HG02852 (cell line): ENCODE measurements around the gene POMGNT2.
"Not testable (repeated sequence)": the region's sequence is repeated elsewhere in the genome, so short reads cannot be mapped to it uniquely, and the experiment has no call there.

Experiments
- ATAC-seq: cut with Tn5 transposase; IDR thresholded peaks from one replicate; pipeline ENCODE4 v1.9.1; 2021; ENCODE audit warnings: mild to moderate bottlenecking, moderate library complexity; ENCODE audit not compliant: unreplicated experiment

Gene POMGNT2

DNA sequence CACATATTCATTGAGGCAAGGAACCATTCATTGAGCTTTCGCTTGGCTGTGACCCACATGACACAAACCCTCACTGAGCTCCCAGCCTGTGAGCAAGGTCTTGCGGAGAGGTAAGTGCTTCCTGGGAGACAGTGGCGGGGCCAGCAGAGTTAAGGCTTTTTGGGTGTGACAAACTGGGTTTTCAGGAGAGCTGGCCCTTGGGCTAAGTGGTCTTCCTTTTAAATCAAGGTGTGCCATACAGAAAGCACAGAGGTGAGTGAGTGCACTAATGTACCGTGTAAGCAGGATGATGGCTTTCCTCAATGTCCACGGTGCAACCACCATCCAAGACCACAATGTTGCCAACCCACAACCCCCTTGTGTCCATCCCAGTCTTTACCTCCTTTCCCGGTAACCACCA is 28.6 kb downstream of the POMGNT2 start:
- no peak for ATAC-seq

DNA sequence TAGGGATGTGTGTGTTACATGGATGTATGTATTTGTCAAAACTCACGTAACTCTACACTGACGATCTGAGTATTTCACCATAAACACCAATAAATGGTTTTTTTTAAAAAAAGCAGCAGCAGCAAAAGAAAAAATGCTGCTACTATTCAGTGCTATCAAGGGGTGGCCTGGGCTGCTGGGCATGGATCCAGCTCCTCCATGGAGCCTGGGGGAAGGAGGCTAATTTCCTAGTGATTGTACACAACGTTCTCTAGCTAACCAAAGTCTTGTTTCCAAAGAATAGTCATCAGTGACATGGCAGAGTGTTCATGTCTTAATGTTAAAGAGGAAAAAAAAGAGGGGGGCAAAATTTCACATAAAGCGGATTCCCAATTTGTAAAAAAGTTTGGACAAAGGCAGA is 29.0 kb downstream of the POMGNT2 start:
- no peak for ATAC-seq

DNA sequence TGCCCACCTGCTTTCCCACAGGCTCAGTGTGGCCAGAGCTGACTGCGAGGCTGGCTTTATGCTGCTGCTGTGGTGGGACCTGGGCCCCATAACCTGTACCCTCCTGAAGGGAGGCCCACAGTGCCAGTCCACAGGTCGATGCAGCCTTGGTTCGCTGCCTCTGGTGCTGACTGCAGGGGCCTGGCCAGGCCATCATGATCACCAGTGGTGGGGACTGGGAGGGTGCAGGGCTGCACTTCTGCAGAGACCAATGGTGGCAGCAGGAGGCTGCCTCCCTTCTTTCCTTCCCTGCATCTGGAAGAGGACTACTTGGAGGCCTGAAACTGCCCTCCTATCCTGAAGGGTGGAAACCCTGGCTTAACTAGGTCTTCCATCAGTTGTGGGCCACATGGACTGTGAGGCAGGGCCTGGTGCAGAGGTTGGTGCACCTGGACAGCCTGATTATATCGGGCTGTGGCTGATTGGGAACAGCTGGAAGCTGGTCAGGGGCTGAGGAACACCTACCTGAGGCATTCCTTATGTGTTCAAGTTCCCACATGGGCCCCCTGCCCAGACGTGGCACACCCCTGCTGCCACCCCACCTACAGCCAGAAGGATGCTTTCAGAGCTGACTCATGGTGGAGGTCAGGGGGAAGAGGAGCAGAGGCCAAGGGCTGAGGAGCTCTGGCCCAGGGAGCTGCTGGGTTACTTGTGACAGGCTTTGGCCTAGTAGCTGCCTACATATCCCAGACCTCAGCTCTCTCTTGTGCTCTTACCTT is 29.8 kb downstream of the POMGNT2 start:
- no peak for ATAC-seq

DNA sequence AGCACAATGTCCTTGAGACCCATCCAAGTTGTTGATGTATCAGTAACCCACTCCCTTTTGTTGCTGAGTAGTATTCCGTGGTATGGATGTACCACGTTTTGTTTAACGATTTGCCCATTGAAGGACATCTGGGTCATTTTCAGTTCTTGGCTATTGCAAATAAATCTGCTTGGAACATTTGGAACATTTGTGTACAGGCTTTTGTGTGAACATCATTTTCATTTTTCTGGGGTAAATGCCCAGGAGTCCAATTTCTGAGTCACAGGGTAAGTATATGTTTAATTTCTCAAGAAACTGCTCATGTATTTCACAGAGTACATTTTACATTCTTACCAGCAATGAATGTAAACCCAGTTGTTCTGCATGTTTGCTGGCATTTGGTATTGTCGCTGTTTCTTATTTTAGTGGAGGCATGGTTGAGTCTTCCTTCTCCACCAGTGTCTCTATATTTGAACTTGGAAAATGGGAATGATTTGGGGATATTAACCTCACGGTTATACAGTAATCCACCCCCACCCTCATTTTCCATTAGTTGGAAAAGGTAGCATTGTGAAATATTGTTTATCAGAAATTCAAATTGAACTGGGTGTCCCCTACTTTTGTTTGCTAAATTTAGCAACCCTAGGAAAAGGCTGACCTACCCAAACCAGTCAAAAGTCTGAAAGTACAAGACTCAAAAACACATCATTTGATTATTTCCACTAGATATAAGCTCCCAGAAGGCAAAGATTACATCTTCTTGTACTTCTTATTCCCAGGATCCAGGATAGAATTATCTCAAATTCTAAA is 30.8 kb downstream of the POMGNT2 start:
- no peak for ATAC-seq

DNA sequence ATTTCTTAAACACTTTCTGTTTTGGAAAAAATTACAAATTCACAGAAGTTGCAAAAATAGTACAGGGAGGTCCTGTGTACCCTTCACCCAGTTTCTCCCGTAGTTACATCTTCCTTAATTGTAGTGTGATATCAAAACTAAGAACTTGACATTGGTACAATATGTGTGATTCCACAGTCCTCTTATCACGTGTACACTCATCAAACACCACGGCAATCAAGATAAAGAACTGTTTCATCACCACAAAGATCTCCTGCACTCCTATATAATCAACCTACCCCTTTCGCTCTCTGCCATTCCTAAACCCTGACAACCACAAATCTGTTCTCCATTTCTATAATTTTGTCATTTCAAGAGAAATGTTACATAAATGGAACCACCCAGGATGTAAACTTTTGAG is 31.4 kb downstream of the POMGNT2 start:
- ATAC-seq, result no peak

DNA sequence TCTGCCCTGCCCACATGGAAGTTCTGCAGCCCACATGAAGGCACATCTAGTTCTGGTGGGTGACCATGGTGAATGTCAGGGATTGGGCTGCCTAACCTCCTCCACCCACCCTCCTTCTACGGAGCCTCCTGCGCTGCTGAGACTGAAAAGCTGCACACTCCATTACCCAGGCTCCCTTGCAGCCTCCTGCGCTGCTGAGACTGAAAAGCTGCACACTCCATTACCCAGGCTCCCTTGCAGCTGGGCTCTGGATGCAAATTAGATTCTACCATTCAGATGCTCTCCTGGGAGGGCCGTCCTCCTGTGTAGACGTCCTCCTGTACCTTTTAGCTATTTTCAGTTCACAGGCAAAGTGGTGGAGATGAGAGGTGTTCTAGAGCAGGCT is 32.1 kb downstream of the POMGNT2 start:
- no peak for ATAC-seq

DNA sequence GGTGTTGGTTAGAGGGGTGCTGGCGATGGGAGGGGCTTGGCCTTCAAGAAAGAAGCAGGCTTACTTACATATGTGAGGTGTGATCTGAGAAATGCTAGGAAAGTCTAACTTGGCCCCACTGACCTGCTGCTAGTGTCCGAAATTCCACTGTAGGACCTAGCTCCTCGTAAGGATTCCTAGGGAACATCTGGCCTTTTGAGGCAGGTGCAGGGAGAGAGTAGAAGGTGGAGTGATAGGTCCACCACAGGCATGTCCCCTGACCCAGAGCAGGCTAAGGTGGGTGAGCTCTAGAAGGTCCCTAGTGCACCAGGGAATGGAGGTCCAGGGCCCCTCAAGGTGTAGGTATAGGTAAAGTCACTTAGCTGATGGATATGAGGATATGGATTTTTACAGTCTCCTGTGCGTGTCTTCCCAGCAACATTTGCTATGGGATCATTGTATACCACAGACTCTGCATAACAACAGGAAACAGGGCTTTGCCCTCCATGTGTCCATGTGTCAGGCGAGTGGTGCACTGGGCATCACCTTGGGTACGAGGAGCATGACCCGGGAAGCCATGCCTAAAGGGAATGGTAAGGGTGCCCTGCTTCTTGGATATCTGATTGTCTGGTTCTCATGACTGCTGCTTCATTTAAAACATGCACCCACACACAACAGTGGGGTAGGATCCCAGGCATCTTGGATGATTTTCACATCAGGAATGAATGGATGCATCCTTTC is 32.6 kb downstream of the POMGNT2 start:
- no peak for ATAC-seq

DNA sequence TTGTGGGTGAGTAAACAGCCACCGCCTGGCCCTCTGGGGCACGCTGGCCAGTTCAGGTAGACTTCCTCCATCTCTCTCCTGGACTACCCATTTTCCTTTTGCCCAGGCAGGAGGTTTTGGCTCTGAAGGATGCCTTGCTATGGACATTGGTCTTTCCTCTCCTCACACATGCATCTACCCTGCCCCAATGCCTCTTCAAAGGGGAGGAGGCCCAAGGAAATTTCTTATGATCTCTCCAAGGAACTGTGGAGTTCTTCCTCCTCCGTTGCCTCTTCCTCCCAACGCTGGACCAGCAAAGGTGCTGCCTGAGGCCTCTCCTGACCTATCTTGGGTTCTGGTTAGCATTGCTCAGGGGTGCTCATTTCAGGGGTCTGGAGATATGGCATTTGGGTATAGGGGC is 33.5 kb downstream of the POMGNT2 start:
- ATAC-seq, result no peak

DNA sequence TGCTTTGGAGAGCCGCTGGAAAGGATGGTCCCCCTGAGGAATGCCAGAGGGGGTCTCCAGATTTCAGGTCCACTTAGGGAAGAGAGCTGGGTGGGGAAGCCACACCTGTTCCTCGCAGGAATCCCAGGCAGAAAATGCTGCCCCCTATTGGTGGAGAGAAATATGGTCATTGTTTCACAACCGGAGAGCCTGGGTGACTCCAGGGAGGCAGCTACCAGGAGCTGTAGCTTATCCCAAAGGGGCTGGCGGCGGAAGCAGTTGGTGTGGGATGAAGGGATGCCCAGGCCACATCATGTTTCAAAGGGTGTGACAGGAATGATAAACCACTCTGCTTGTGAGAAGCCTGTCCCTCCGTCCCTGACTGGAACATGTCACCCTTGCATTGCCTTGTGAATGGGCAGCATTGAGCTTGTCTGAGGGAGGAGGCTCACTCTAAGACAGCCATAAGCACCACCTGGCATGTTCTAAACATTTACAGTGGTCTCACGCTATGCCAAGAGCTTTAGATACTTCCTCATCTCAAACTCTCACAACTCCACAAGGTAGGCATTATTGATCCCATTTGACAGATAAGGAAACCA is 34.5 kb downstream of the POMGNT2 start:
- no peak for ATAC-seq

DNA sequence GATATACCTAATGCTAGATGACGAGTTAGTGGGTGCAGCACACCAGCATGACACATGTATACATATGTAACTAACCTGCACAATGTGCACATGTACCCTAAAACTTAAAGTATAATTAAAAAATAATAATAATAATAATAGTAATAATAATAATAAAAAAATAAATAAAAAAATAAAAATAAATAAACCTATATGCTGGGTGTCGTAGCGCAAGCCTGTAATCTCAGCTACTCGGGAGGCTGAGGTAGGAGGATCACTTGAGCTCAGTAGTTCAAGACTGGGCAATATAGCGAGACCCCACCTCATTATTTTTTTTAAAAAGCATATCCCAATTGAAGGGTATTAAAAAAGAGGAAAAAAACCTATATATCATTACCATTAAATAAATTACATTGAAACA is 35.2 kb downstream of the POMGNT2 start:
- ATAC-seq, result not testable (repeated sequence)

DNA sequence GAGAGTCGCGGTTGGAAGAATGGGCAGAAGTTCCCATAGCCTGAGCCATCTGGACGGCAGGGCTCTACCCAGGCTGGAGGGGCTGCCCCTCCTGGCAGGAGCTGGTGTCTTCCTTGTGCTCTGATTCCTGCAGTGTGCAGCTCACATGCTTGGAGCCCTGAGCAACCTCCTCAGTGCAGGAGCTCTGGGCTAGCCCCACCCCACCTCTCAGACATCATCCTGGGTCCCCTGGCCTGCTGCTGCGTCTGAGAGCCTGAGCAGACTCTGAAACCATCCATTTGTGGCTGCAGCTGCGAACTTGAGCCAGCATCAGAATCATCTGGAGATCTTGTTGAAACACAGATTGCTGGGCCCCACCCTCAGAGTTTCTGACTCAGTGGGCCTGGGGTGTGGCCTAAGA is 42.8 kb downstream of the POMGNT2 start:
- no peak for ATAC-seq

DNA sequence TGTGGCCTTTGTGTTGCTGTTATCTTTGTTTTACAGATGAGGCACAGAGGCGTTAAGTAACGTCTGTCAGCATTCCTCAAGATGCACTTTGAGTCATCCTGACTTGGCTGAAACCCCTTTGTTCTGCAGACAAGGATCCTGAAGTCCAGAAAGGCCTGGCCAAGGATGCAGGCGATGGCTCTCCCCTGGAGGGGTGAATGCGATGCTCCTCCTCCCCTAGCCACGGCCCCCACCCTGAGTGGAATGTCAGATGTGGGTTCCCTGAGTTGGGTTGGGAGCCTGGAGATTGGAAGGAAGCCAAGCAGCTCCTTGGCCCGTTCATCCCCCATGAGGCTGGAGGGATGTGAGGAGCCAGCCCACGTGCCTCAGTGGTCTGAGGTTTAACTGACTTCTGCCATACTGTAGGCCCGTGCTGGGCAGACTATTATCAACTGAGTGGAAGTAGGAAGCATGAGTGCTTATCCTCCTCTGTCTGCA is 43.3 kb downstream of the POMGNT2 start:
- ATAC-seq, result no peak

DNA sequence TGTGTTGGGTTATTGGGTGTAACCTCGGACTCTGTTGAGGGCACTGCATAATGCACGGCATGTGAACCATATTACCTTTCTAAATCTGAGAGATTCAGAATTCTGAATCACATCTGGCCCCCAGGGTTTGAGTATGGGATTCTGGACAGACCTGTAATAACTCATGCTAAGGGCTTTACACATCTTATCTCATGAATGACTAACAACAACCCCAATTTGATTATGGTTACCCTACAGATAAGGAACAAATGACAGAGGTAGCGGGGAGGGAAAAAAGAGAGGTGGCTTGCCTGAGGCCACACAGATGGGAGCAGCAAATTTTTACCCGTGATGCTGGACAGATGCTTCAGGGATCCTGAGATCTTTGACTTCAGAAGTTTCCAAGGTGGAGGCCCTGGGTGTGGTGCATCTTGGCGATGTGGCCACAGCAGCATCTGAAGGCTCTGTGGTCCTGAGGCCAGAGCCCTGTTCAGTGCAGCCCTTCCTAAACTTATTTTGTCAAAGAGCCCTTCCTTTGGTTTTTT is 43.8 kb downstream of the POMGNT2 start:
- no peak for ATAC-seq

DNA sequence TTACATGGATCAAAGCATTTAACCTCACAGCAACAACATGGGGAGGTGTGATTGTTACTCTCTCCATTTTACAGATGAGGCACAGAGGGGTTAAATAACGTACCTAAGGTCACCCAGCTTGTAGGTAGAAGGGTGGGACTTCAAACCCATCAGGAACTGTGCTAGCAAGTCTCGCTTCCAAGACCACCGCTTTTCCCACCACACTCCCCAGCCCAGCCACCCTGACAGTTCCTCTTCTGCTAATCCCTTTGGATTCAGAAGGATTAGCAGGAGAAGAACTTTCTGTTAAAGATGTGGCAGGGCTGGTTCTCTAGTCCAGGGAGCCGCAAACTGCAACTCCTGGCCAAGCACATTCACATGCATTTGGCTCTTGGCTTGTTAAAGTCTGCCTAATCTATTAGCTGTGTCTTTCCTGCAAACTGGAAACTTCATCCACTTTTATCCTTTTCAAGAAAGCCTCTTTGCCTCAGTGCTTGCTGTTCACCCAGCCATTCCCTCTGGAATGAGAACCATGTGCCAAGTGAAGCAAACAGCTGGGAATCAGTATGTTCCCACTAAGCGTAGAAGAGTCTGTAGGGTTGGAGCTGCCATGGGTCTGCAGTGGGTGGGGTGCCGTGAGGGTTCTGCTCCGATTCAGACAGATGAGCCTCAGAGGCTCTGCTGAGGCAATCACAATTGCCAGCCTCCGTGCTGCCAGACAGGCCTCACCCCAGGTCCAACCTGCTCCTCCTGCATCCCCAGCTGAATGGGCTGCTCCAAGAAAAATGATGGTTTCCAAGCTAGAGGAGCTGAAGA is 44.6 kb downstream of the POMGNT2 start:
- no peak for ATAC-seq

DNA sequence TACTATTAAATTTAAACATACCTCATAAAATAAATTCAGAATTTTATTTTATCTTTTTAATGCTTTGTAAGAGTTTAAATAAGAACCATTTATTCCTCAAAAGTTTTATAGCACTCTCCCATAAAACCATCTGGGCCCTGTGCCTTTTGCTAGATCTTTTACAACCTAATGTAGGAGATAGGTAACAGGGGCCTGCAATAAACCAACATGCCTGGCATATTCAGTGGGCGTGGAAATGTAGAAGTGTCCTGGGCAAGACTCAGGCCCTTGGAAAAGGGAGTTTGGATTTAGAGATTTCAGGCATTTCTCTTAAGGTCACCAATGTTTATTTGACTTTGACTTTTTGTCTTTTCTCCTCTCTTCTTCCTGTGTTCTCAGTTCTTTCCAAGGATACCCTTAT is 46.4 kb downstream of the POMGNT2 start:
- no peak for ATAC-seq

DNA sequence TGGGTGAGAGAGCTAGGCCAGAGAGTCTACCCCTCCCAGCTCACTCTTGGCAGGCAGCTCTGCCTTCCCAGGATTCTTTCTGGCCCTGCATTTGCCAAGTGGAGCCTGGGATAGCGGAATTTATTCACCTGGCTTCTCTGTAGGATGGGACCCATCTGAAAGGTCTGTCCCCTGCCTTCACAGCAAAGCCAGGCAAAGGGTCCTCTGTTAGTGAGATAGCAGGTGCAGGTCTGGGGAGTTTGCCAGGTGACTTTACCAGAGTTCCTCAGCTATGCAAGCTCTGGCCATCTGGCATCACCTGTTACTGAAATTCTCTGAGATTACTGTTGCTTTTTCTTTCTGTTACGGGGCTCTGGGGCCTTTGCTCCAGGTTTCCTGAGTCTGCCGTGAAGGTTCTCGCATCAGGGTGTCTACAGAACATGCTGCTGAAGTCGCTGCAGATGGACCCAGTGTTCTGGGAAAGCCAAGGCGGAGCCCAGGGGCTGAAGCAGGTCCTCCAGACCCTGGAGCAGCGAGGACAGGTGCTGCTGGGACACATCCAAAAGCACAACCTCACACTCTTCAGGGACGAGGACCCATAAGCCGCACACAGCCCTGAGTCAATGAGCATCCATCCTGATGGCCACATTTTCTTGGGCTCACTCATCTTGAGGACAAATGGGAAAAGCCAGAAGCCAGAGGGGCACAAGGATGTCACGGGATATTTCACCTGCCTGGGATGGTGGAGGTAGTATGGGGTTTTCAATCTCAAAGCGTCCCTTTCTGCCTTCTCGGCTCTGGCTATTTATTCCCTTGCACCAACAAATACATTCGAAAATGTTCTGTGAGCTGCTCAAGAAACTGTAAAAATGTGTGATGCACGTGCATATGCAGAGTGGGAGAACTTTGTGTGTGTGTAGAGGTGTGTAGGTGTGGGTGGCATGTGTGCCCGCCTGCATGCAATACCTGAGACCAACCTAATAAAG is 49.8 kb downstream of the POMGNT2 start:
- no peak for ATAC-seq

DNA sequence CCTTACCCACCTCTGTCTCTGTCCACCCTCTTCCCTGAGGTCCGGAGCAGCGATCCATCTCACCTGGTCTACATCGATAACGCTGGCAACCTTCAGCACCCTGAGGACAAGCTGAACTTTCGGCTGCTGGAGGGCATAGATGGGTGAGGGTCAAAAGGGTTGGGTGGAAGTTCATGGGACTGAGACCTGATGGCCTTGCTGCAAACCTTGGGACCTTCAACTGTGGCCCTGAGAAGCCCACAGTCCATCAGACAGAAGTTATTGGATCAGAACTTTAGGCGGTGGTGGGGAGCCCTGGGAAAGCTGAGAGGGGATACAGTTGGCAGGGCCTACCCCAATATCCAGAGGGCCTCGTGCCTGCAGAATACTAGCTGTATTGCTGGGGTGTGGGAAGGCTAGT is 50.5 kb downstream of the POMGNT2 start:
- no peak for ATAC-seq

DNA sequence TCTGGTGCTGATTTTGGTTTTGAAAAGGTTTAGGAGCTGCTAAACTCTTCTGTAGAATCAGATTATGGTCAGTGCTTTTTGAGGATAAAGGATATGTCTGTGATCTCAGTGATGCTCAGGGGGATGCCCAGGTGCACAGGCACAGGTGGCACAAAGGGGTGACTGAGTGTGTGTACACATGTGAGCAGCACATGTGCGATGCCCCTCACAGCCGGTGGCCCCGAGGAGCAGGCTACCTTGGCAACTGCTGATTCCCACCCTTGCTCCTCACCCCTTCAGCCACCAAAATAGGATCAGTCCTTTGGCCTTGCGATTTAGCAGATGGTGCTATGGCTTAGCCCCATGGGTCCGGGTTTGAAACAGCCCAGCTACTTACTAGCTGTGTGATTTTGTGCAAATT is 51.1 kb downstream of the POMGNT2 start:
- no peak for ATAC-seq

DNA sequence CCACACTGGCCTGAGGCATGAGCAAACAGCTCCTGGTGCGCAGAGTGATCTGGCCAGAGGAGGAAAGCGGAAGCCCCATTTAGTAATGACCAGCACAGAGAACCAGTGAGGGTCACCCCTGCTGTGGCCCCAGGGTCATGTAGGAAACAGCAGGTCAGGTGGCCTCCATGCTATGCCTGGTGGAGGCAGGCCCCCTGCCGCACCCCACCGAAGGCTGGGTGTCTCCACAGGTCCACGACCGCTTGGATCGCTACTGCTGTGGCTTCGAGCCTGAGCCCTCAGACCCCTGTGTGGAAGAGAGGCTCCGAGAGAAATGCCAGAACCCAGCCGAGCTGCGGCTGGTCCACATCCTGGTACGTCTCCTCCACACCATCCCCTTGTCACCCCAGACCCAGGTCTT is 52.6 kb downstream of the POMGNT2 start:
- no peak for ATAC-seq
